HG02588 (cell line): ENCODE measurements around the gene PPP2R2C.

Experiments used
- ATAC-seq: cut with Tn5 transposase; IDR thresholded peaks from one replicate; pipeline ENCODE4 v1.9.1; 2021; ENCODE audit warnings: mild to moderate bottlenecking, moderate library complexity; ENCODE audit not compliant: unreplicated experiment

PPP2R2C gene

DNA sequence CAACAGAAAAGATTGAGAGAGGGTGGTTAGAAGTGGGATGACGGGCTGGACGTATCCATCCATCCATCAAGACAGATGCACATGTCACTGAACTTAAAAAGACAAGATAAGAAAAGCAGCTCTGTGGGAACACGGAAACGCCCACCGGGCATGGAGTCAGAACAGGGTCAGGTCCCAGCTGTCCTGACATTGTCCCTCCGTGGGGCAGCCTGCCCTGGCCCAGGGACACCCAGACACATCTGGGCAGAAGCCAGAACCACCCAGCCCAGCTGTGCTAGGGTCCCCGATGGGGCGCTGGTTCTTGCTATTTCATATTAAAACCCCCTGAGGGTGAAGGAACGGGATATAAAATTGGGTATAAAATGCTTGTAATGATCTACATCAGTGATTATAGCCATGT lies 88.5 kb downstream of the PPP2R2C start:
- ATAC-seq, result no peak

DNA sequence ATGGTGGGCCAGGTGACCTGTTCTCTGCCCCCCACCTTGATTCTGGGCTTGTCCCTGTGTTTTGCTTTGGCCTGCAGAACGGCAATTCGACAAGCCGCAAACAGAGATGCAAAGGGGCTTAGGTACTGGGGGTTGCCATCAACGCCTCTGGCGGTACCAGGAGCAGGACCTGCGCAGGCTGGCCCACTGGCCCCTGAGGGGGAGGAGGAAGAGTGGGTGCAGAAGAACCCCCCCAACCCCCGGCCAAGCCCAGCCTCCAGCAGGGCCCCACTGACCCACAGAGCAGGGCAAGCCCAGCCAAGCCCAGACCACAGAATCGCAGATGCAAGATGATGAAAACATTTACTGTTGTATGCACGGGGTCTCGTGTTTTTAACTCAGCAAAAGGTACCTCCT lies 89.4 kb downstream of the PPP2R2C start:
- no peak for ATAC-seq

DNA sequence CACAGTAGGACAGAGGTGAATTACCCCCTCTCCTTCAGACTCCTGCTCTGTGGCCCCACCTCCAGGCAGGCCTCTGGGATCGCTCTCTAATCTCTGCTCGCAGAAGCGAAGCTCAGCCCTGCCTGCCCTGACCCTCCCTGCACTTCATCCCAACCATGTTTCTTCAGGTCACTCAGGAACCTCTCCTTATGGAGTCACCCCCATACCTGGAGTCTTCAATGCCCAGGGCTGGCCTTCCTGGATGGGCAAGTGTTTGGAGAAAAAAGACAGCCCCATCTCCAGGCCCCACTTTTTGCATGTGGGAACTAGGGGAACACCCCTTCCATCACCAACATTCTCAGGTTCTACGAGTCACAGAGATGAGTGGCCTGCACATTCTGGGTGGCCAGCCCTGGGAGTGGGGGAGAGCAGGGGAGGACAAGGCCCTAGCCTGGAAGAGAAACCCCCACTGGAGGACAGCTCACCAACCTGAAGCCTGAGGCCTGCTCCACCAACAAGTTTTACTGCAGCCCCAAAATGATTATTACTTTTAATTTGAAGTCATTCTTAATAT lies 90.8 kb downstream of the PPP2R2C start:
- ATAC-seq, result no peak

DNA sequence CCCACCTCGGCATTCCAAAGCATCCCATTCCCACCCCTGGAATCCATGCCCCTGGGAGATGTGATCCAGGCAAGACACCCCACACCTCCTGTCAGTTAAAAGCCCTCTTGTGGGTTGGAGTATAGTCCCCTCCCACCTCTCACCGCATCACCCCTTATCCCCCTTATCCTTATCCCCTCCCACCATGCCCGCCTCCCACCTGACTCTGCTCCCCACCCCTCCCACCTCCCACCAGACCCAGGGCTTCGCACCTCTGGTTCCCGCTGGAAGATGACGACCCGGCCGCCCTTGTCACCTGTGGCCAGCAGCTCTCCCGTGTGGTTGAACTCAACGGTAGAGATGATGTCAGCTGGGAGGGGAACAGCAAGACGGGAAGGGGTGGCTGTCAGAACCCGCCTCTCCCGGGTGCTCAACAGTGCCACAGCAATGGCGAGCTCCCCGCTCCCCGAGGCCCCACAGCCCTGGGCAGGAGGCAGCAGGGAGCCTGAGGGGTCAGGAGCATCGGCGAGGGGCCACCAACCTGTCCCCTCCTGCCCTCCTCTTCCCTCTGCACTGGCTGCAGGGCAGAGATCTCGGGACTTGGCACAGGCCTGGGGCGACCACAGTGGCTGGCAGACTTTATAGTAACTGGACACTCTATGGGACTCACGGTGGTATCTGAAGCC lies 91.5 kb downstream of the PPP2R2C start:
- no peak for ATAC-seq

DNA sequence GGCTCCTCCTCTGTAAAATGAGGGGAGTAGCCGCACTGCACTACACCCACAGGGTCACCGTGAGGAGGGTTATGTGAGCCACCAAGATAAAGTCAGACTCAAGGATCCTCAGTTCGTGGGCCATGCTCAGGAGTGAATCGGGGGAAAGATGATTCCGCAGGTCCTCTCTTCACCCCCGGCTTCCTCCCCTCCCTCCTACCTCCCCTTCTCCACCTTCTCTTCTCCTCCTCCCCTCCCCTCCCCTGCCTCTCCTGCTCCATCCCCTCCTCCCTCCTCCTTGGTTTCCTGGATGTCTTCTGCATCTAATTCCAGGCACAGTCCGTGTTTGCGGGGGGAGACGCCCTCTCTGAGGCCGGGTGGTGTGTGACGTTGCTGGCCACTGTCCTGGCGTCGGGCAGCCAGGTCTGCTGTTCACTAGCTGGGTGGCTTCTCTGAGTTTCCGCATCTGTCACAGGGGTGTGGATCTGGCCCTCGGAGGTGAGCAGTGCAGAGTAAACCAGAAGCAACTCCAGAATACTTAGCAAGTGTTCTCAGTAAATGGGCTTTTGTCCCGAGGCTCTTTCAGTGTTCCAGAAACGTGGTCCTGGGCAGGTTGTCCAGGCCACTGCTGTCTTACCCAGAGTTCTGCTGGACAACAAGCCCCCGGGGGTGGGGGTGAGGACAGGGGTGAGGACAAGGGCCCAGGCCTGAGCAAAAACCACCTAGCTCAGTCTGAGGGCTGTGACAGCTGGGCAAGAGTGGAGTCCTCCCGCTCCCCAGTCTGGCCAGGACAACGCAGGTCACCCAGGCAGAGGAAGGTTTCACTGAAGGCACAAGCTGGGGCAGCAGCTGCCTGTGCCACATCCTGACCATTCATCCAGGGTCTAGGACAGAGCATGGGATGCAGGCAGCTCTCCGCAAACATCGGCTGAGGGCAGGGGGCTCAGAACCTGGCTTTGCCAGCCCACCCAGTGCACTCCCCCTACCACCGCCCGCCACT lies 92.4 kb downstream of the PPP2R2C start:
- ATAC-seq, result no peak

DNA sequence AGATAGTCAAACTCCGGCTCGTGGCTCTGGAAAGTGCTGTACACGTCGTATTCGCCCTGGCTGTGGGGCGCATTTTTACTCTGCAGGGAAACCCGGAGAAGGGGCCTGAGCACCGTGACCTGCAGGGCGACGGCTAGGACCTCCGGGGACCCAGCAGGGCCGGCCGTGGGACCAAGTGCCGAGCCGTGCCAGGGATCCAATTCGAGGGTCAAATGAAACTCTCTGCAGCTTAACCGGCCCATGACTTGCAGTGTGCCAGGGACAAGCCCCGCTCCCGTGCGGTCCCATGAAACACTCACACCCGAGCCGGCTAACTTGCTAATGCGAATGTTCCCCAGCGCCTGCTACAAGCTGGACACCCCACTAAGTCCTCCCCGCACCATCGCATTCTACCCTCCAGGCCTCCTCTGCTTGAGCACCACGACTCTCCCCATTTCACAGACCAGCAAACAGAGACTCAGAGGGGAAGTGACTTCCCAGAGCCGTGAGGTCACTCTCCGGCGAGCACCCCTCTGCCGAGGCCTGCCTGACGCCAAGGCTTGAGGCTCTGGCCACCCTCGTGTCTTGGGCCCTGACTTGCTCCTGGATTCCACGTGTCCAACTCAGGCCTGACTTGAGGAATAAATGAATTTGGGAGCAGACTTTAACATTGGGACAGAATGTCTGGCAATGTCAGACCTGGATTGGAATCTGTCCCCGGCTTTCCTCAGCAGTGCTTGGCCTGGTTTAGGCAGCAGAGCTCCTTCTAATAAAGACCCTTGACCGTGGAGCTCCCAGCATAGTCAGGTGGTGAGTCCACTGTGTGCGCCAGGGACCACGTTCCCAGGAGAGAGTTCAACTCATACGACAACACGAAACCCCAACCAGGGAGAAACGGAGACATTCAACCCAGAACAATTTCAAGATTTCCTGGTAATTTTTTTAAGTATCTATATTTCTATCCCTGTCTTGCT lies 93.6 kb downstream of the PPP2R2C start:
- no peak for ATAC-seq

DNA sequence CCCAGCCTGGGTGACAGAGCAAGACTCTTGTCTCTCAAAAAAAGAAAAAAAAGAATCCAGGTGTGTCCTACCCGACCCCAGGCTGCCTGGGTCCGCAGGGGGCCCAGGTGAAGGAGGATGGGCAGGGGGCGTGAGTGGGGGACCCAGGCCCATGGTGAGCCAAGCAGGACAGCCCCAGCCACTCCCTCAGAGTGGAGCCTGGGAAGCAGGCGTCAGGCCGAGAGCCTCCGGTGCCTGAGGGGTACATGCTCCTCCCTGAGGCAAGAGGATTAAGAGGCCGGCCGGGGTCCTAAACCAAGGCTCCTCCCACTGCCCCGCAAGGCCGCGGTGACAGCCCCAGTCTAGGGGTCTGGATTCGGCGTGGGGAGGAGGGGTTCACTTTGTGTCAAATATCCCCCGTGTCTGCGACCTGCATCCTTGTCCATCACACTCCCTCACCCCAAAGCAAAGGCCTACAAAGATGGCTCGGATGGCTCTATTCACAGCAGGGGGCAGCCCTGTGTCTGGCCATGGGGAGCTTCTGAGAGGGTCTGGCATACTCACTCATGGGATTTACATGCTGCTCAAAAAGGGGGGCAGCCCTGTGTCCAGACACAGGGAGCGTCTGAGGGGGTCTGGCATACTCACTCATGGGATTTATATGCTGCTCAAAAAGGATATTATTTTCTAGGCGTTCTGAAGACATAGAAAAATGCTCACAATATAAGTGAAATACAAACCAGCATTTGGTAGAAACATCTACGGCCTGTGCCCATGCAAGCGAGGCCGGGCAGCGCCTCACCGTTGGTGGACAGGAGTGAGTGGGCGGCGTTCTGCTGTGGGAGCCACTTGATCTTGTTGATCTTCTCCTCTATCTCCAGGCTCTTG lies 94.6 kb downstream of the PPP2R2C start:
- no peak for ATAC-seq

DNA sequence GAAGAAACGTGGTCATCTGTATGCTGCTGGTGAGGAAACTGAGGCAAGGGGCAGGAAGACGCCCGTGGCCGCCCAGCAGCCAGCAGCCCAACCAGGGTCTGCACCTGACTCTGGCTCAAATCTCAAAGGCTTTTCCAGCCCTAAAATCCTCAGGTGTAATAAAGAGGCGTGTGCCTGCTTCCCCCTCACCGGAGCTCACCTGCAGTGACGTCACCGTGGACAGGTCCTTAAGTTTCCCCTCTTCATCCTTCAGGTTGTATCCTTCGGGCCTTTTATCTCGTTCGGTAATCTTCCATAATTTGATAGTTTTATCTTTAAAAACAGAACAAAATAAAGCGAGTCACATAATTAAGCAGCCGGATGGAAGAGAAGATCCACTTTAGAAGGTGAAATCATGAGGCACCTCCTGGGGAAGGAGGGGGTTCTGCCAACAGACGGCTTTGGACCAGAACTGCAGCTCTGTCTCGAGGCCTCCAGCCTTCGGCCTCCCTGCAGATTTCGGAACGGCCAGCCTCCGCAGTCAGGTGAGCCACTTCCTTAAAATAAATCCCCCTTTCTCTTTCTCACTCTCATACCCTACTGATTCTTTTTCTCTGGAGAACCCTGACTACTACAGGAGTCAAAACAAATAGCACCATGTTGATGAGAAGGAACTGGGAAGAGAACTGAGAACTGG lies 96.7 kb downstream of the PPP2R2C start:
- ATAC-seq, result no peak

DNA sequence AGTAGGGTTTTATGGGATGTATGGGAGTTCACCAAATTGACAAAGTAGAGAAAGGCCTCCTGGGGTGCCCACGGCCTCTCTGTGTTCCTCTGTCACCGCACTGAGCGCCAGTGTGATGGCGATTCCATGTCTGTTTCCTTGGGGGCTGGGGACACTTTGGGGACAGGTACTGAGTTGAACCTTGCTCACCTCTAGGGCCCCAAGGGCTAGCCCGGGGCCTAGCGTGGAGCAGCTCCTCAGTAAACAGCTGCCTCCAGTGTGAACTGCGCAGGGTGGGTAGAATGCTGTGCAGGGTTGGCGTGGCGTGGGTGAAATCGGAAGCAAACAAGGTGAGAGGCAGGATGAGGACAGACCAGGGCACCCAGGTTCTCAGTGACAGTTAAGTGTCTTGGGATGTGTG lies 97.8 kb downstream of the PPP2R2C start:
- no peak for ATAC-seq

DNA sequence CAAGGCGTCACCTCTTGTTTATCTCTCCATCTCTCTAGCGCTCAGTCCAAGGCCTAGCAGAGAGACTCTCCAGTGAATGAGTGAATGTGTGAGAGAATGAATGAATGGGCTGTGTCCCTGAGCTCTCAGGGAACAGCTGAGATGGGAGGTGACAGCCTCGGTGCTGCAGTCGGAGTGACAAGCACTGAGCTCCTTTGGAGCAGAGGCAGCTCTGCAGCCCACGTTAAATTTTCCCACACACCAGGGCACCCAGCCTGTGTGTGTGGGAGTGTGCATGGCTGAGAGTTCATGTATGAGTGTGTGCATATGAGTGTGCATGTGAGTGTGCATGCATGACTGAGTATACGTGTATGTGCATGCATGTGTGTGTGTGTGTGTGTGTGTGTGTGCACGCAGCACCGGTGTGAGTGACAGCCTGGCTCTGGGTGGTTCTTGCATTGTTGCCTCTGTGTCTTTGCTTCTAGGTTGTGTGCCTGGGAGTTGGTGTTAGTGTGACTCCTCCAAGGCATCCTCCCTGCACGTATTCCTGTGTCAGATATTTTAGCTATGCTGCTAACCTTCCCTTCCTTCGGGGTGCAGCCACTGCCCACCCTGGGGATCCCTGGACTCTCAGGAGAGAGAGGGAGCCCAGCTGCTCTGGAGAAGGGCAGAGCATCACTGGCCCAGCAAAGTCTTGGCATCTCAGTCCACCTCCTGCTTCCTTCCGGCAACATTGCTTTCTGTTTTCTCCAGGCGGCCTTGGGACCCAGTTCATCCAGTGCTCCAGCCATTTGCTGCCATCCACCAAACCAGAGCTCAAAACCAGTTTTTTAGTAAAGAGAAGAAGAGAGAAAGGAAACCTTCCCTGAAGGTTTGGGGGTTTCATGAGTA lies 98.6 kb downstream of the PPP2R2C start:
- ATAC-seq, result no peak

DNA sequence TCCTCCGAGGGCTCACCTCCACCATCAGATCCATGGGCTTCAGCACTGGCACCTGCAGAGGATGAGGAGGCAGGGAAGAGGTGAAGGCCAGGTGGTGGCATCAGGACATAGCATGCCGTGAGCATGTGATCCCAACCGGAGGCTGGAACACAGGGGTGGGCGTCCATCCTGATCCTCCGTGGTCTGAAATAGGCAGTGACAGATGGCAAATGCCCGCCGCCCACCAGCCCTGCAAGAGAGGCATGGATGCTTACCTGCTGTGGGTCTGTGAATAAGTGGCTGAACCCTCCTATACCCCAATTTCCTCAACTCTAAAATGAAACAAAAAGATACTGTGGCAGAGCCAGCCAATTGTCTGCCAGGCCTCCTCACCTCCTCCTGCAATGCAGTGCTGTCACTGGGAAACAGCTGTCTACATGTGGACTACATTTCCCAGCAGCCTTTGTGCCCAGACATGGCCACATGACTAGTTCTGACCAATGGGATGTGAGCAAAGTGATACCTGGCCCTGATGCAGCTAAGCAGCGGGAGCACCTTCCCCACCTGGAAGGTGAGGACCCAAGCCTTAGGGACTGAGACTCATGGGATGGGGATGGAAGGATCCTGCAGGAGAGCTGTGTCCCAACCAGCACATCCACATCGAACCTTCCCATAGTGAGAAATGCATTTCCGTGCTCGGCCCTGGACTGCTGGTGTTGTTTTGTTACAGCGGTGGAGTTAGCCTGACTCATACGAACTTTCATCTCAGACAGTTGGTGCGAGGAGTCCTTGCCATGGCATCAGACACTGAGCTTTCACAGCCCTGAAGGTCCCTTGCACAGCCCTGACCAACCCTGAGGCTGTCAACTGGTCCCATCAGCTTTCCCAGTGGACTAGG lies 99.5 kb downstream of the PPP2R2C start:
- ATAC-seq, result peak; percentile 51

DNA sequence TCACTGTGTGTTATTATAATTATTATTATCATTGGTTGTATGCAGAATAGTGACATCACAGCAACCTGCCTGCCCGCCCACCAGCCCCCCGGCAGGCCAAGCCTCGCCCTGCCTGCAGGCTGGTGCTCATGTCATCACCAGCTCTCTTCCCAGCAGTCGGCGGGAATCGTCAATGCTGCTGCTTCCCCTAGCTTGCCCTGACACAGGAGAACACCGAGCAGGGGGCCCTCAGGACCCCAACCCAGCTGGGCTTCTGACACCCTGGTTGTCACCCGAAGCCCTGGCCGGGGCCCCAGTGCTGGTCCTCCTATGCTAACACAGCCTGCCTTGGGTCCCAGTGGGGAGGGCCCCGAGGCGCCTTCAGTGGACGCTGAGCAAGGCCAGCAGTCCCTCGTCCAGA lies 100.6 kb downstream of the PPP2R2C start:
- ATAC-seq, result no peak

DNA sequence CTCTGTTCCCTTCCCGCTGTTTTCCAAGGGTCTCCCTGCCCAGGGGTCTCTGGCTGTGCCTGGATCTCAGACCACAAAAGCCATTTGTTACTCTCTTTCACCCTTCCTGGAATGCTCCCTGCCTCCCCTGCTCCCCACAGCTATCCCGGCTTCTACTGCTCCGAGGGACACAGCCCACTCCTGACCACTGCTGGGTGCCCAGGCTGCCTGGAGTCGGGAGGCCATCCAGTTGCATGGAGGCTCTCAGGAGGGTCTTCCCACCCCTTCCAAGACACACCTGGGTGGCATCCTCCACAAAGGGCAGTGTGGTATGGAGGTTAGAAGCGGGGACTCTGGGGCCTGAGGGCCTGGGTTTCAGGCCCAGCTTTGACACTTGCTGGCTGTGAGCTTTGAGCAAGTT lies 101.1 kb downstream of the PPP2R2C start:
- no peak for ATAC-seq

DNA sequence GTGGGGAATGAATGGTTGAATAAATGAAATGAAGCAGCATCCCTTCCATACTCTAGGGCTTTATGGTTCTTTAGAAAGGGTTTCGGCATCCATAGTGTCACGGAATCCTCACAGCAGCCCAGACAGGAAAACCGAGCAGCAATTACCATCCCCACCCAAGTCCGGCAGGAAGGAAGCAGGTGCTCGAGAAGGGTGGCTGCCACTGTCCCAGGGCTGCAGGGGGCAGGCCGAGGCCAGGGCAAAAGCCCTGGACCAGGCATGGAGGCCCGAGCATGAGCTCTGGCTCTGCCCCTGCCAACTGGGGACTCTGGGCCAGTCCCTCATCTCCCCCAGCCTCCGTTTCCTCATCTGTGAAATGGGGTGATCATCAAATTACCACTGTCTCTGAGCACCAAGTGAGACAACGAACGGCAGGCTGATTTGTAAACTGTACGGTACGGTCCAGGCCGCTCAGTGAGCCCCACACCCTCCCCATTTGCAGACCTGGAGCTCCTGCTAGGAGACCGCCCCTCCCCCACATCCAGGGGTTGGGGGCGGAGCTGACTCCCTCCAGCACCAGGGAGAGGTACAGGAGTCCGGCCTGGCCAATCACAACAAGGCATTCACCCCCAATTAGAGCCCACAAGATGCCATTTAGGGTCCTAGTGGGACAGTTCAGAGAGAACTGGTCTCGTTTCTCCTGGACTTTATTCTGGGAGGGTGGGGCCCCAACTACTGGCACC lies 102.3 kb downstream of the PPP2R2C start:
- no peak for ATAC-seq

DNA sequence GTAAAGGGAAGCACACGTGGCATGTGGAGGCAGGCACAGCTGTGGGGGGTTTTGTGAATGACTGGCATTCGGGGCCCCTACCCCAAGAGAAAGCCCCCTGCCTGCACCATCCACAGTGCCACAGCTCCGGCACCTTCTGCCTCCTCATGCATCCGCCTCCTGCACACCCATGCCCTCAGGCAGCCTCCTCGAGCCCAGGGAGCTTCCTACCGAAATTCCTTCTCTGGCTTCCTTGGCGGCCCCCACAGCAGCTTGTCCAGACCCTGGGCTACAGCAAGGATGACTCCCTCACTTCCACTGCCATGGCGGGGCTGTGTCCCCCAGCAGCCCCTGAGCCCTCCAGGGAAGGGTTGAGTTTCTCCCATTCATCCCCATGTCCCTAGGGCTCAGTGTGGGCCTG lies 102.9 kb downstream of the PPP2R2C start:
- no peak for ATAC-seq

DNA sequence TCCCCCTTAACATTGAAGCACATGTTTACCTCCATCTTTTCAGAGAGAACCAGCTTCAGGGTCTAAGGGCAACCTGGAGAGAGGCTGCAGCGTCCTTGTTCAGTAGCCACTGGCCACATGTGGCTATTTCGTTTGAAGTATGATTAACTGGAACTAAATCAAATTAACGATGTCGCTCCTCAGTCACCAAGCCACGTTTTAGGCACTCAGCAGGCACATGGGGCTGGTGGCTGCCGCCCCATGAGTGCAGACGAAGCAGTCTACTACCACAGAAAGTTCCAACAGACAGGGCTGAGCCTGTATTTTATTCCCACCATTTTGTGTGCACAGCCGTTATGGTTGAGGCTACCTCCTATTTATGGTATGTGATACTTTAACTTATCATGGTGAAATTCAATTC lies 103.4 kb downstream of the PPP2R2C start:
- ATAC-seq, result no peak

DNA sequence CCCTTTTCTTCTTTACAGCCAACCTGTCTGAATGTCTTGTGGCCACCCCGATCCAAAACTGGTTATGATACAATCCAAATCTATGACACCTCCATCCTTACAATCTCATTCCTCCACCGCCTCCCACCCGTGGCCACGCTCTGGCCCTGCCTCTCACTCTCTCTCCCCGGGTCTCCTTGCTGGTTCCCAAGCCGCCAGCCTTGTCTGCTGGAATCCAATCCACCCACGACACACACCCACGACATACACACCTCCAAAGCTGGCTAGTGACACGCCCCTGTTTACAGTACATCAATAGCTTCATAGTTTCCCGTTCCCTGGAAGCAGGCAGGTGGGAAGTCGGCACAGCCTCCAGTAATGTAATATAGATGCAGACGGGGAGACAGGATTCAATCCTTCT lies 103.8 kb downstream of the PPP2R2C start:
- no peak for ATAC-seq
